Kidney (tissue), 14 donors: ENCODE results near the gene ZBTB47. TPM values are rescaled to one million over a fixed set of nuclear protein-coding genes. Genes with fewer than 3 reads are reported as not detected.
A peak's percentile ranks its signal among the peaks of the same experiment; 100 is the strongest.

Source experiments
- DNase-seq, 5 donors: peaks; one replicate each; pipeline ENCODE4 v3.0.0-alpha.2; 2013 to 2020
- FAIRE-seq: peaks from 2 replicates; lab custom pipeline; 2012; peaks lifted over from hg19 to GRCh38; lab: Jason Lieb, UNC
- H3K27ac ChIP-seq, 2 donors: one replicate each; pipeline ENCODE4 v1.7.0; 2013; ENCODE audit warnings: low read depth in 2 of 2, low read length in 2 of 2, inconsistent platforms in 1 of 2
- H3K27me3 ChIP-seq: one replicate; pipeline ENCODE4 v1.7.1; 2013; ENCODE audit warnings: low read length, inconsistent platforms; ENCODE audit not compliant: control insufficient read depth, insufficient read depth
- H3K36me3 ChIP-seq, 3 donors: one replicate each; pipeline versions ENCODE4 v1.7.0 to v1.7.1; 2013; ENCODE audit warnings: low read length in 3 of 3, control low read depth in 1 of 3, inconsistent platforms in 1 of 3; ENCODE audit not compliant: insufficient read depth in 3 of 3, control insufficient read depth in 2 of 3
- H3K4me1 ChIP-seq, 3 donors: one replicate each; pipeline versions ENCODE4 v1.7.0 to v1.7.1; 2013; ENCODE audit warnings: low read length in 3 of 3, inconsistent platforms in 1 of 3, low read depth in 1 of 3; ENCODE audit not compliant: control insufficient read depth in 2 of 3, insufficient read depth in 2 of 3
- H3K4me3 ChIP-seq, 3 donors: one replicate each; pipeline versions ENCODE4 v1.7.0 to v1.8.1; 2013; ENCODE audit warnings: low read length in 3 of 3, control low read depth in 1 of 3, inconsistent platforms in 1 of 3
- H3K9ac ChIP-seq, 3 donors: one replicate each; pipeline versions ENCODE4 v1.7.0 to v1.7.1; 2013; ENCODE audit warnings: low read length in 3 of 3, control low read depth in 1 of 3, inconsistent platforms in 1 of 3
- H3K9me3 ChIP-seq, 3 donors: one replicate each; pipeline versions ENCODE4 v1.7.0 to v1.7.1; 2013; ENCODE audit warnings: low read length in 3 of 3, control low read depth in 1 of 3, inconsistent platforms in 1 of 3; ENCODE audit not compliant: control insufficient read depth in 2 of 3, insufficient read depth in 1 of 3
- intact Hi-C: fragments of 100-400 bp; cut with DNase I; formaldehyde crosslinking; loops from one replicate; pipeline ENCODE4 v1.11.1; 2022
- polyA plus RNA-seq: library from polyadenylated mRNA; stranded (reverse); fragments of 350-450 nt; fragmentation: Illumina TruSeq; extraction: RNeasy Lipid Tissue Mini Kit (QIAGEN cat#74804); gene quantifications from one replicate; pipeline ENCODE4 v1.2.3, GENCODE V29; 2014; ENCODE audit warnings: low read depth, low replicate concordance; ENCODE audit not compliant: insufficient read depth
- total RNA-seq: library from RNA; stranded (reverse); fragmentation: NEBNext Ultra II Directional; extraction: Animal tissue kit (Norgen Biotek cat#: 25700); gene quantifications from one replicate; pipeline ENCODE4 v1.2.1, GENCODE V29; 2021
- TF ChIP-seq, protein P1 (sequence below): IDR thresholded peaks from 3 replicates; pipeline ENCODE4 v1.5.1; 2012; ENCODE audit warnings: mild to moderate bottlenecking, moderate library complexity, borderline replicate concordance; ENCODE audit not compliant: insufficient read depth; ENCODE audit errors: extremely low read depth
- donor health status: control.
- donor health status: control.
- donor health status: control.
- donor health status: control.
- donor health status: control.
- donor health status: DM: yes; HTN: yes; CAD: no.
- donor health status: Normal renal cell carcinoma (clear cell type).

The ZBTB47 gene
- total and polyA plus RNA-seq, 2 donors from 2014 or later = 7.8 to 26.6 TPM

DNA sequence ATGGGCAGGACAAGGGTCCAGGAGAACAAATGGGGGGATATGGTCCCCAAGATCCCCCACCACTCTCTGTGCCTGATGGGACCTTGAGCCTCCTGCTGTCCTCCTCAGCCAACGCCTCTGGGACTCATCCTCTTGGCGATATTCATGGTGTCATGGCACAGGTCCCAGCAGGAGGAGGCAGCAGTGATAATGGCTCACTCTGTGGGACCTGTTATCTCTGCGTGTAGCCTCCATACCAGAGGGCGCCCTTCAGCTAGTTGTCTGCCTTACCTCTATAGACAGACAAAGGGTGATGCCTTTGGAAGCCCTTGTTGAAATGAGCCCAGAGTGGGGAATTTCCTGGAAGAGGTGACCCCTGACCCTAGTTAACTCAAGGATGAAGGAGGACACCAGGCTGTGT is 7.4 kb downstream of the ZBTB47 start:
- FAIRE-seq = no peak
- no peak overlapping the region for H3K9ac ChIP-seq
- TF ChIP-seq, protein P1, sequence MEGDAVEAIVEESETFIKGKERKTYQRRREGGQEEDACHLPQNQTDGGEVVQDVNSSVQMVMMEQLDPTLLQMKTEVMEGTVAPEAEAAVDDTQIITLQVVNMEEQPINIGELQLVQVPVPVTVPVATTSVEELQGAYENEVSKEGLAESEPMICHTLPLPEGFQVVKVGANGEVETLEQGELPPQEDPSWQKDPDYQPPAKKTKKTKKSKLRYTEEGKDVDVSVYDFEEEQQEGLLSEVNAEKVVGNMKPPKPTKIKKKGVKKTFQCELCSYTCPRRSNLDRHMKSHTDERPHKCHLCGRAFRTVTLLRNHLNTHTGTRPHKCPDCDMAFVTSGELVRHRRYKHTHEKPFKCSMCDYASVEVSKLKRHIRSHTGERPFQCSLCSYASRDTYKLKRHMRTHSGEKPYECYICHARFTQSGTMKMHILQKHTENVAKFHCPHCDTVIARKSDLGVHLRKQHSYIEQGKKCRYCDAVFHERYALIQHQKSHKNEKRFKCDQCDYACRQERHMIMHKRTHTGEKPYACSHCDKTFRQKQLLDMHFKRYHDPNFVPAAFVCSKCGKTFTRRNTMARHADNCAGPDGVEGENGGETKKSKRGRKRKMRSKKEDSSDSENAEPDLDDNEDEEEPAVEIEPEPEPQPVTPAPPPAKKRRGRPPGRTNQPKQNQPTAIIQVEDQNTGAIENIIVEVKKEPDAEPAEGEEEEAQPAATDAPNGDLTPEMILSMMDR = no peak

DNA sequence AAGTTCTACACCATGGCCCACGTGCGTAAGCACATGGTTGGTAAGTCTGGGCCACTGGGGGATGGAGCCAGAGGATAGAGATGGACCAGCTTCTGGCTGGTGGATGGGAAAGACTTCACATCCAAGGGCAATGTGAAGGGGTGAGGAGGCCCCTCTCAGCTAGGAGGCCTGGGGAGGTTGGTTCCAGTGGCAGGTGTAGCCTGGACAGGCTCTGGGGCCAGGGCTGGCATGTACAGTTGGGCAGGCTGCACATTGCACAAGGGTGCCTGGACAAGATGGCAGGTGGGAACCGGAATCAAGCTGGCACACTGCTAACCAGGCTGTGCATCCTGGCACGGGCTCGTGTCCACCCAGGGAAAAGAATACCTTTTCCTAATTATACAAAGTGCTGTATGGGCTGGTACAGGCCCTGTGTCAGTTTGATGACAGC is 8.1 kb downstream of the ZBTB47 start:
- Histone ChIP-seq H3K27ac (no peak overlapping the region), H3K4me3 (no peak overlapping the region), H3K9me3 (no peaks in the 10 kb centered on the region), H3K27me3 (no peaks in the 10 kb centered on the region), H3K9ac (no peak overlapping the region), H3K4me1 (peaks cover 0 to 2% (median 0%) of the 10 kb centered on the region in 3 donors), H3K36me3 (no peaks in the 10 kb centered on the region)
- TF ChIP-seq, protein P1 = no peak
- no peak for FAIRE-seq
- intact Hi-C loops = no loop called here
- no peak for DNase-seq

More for the DNA sequence above, 7.4 kb downstream of the ZBTB47 start:
- Histone ChIP-seq H3K36me3 (no peaks in the 10 kb centered on the region), H3K27me3 (no peaks in the 10 kb centered on the region), H3K4me1 (no peaks in the 10 kb centered on the region), H3K9me3 (no peaks in the 10 kb centered on the region), H3K4me3 (no peak overlapping the region), H3K27ac (no peak overlapping the region)
- no peak for DNase-seq
- intact Hi-C loops = no loop called here

DNA sequence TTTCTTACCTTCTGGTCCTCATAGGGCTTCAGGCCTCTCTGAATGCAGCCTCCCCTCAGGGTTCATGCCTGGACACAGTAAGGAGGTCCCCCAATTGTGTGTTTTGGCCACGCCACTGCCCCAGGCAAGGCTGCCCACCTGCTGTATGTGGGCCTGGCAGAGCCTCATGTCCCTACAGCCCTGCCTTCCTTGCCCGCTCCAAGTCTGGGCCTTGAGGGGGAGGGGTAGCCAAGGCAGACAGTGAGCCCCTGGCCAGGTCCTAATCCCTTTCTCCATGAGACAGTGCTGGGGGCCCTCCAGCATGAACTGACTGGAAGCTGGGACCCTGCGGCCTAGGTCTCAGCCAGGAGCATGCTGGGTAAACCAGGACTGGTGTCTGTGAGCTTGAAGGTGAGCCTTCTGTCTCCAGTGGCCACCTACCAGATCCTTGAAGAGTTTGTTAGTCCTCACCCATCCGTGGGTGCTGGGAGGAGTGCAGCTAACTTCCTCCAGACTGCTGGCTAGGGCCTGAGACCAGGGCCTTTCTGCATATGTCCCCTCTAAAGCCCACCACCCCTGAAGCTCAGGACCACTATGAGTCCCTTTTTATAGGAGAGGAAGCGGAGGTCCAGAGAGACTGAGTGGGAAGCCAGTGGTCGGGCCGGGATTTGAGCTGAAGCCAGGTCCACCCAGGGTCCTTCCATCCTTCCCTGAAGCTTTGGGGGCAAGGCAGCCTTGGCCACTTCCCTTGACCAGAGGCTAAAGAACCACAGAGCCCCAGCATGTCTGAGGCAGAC is 8.7 kb downstream of the ZBTB47 start:
- TF ChIP-seq, protein P1 = no peak
- intact Hi-C loops = no loop called here
- peaks cover 0 to 2% (median 0%) of the 10 kb centered on the region in 3 donors for H3K4me1 ChIP-seq
- no peak overlapping the region for H3K4me3 ChIP-seq
- H3K27ac ChIP-seq = no peak overlapping the region
- H3K27me3 ChIP-seq = no peaks in the 10 kb centered on the region
- DNase-seq (peak in 1 of 5 donors; percentile 57), FAIRE-seq (no peak)
- H3K9ac ChIP-seq = no peak overlapping the region
- H3K36me3 ChIP-seq = no peaks in the 10 kb centered on the region
- H3K9me3 ChIP-seq = no peaks in the 10 kb centered on the region
